RWPE2 (cell line): ENCODE measurements around the gene CLEC20A.

ENCODE experiments used
- ATAC-seq: fragments of 200-7000 bp; cut with Tn5 transposase; 3 replicates; pipeline ENCODE4 v1.9.1; 2021; ENCODE audit warnings: low read depth
- DNase-seq: peaks from one replicate; pipeline ENCODE4 v3.0.0-alpha.2; 2020; ENCODE audit warnings: low spot score
- H3K27ac ChIP-seq: fragments of 450-650 bp; 2 replicates; pipeline ENCODE4 v1.5.1; 2017; ENCODE audit warnings: mild to moderate bottlenecking; ENCODE audit not compliant: poor library complexity, severe bottlenecking
- H3K27me3 ChIP-seq: fragments of 250-450 bp; sonication (Bioruptor Pico); 2 replicates; pipeline ENCODE4 v1.5.1; 2021; ENCODE audit warnings: mild to moderate bottlenecking, moderate library complexity; ENCODE audit not compliant: insufficient read depth, poor library complexity, severe bottlenecking
- H3K36me3 ChIP-seq: fragments of 250-450 bp; sonication (Bioruptor Pico); 2 replicates; pipeline ENCODE4 v1.5.1; 2020; ENCODE audit warnings: low read depth, mild to moderate bottlenecking, moderate library complexity
- H3K4me1 ChIP-seq: fragments of 250-450 bp; sonication (Bioruptor Pico); 2 replicates; pipeline ENCODE4 v1.5.1; 2021; ENCODE audit warnings: mild to moderate bottlenecking, moderate library complexity; ENCODE audit not compliant: insufficient read depth, poor library complexity, severe bottlenecking
- H3K4me3 ChIP-seq: fragments of 250-450 bp; sonication (Bioruptor Pico); 2 replicates; pipeline ENCODE4 v1.5.1; 2021; ENCODE audit warnings: mild to moderate bottlenecking, moderate library complexity; ENCODE audit not compliant: severe bottlenecking
- H3K9me3 ChIP-seq: fragments of 250-450 bp; sonication (Bioruptor Pico); 2 replicates; pipeline ENCODE4 v1.5.1; 2021; ENCODE audit warnings: mild to moderate bottlenecking, moderate library complexity; ENCODE audit not compliant: severe bottlenecking
- TF ChIP-seq, protein P1 (sequence below): fragments of 450-650 bp; IDR thresholded peaks from one replicate; pipeline ENCODE4 v1.5.1; 2017; ENCODE audit warnings: mild to moderate bottlenecking, moderate library complexity; ENCODE audit not compliant: poor library complexity, severe bottlenecking

CLEC20A gene

GRCh38 chr1:178494569-178494971 lies 2.2 kb downstream of the CLEC20A start:
- Histone ChIP-seq H3K27ac (no peak overlapping the region), H3K27me3 (no peaks in the 10 kb centered on the region), H3K4me3 (no peak overlapping the region), H3K36me3 (no peaks in the 10 kb centered on the region), H3K9me3 (no peaks in the 10 kb centered on the region), H3K4me1 (no peaks in the 10 kb centered on the region)
- DNase-seq = no peak
- no peak for ATAC-seq
- TF ChIP-seq, protein P1, sequence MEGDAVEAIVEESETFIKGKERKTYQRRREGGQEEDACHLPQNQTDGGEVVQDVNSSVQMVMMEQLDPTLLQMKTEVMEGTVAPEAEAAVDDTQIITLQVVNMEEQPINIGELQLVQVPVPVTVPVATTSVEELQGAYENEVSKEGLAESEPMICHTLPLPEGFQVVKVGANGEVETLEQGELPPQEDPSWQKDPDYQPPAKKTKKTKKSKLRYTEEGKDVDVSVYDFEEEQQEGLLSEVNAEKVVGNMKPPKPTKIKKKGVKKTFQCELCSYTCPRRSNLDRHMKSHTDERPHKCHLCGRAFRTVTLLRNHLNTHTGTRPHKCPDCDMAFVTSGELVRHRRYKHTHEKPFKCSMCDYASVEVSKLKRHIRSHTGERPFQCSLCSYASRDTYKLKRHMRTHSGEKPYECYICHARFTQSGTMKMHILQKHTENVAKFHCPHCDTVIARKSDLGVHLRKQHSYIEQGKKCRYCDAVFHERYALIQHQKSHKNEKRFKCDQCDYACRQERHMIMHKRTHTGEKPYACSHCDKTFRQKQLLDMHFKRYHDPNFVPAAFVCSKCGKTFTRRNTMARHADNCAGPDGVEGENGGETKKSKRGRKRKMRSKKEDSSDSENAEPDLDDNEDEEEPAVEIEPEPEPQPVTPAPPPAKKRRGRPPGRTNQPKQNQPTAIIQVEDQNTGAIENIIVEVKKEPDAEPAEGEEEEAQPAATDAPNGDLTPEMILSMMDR = no peak

GRCh38 chr1:178493301-178493741 lies 3.4 kb downstream of the CLEC20A start:
- Histone ChIP-seq H3K36me3 (no peaks in the 10 kb centered on the region), H3K9me3 (no peaks in the 10 kb centered on the region), H3K27ac (no peak overlapping the region), H3K4me1 (no peaks in the 10 kb centered on the region), H3K4me3 (no peak overlapping the region), H3K27me3 (no peaks in the 10 kb centered on the region)
- no peak for DNase-seq
- no peak for ATAC-seq
- TF ChIP-seq, protein P1 = no peak

GRCh38 chr1:178492341-178492740 lies 4.4 kb downstream of the CLEC20A start:
- no peak for ATAC-seq
- TF ChIP-seq, protein P1 = no peak
- no peaks in the 10 kb centered on the region for H3K36me3 ChIP-seq
- H3K27ac ChIP-seq = no peak overlapping the region
- H3K4me3 ChIP-seq = no peak overlapping the region
- H3K27me3 ChIP-seq = no peaks in the 10 kb centered on the region
- H3K4me1 ChIP-seq = no peaks in the 10 kb centered on the region
- no peak for DNase-seq
- H3K9me3 ChIP-seq = no peaks in the 10 kb centered on the region

GRCh38 chr1:178491721-178492120 lies 5.0 kb downstream of the CLEC20A start:
- Histone ChIP-seq H3K9me3 (no peaks in the 10 kb centered on the region), H3K27me3 (no peaks in the 10 kb centered on the region), H3K4me1 (no peaks in the 10 kb centered on the region), H3K4me3 (no peak overlapping the region), H3K36me3 (no peaks in the 10 kb centered on the region), H3K27ac (no peak overlapping the region)
- DNase-seq = no peak
- TF ChIP-seq, protein P1 = no peak
- ATAC-seq = no peak

- ATAC-seq (no peak), DNase-seq (no peak)
- Histone ChIP-seq H3K27me3 (no peaks in the 10 kb centered on the region), H3K36me3 (no peaks in the 10 kb centered on the region), H3K4me1 (no peaks in the 10 kb centered on the region), H3K27ac (no peak overlapping the region), H3K9me3 (no peaks in the 10 kb centered on the region), H3K4me3 (no peak overlapping the region)
- TF ChIP-seq, protein P1 = no peak
Measured at GRCh38 chr1:178490967-178491366, 5.8 kb downstream of the CLEC20A start.
